GM18951 (cell line): Measurements from ENCODE around the gene CTSZ.

Experiments
- POLR2A ChIP-seq: IDR thresholded peaks from 4 replicates; pipeline ENCODE4 v1.6.1; 2011; ENCODE audit warnings: mild to moderate bottlenecking; ENCODE audit not compliant: insufficient read length, insufficient read depth; ENCODE audit errors: extremely low read depth
- in situ Hi-C: fragments of 300-500 bp; cut with MboI; formaldehyde crosslinking; loops from one replicate; pipeline ENCODE4 v1.12.0; 2022; ENCODE audit warnings: low sequenced_read_pairs, mixed read lengths, inconsistent platforms; ENCODE audit not compliant: unreplicated experiment

CTSZ gene

DNA sequence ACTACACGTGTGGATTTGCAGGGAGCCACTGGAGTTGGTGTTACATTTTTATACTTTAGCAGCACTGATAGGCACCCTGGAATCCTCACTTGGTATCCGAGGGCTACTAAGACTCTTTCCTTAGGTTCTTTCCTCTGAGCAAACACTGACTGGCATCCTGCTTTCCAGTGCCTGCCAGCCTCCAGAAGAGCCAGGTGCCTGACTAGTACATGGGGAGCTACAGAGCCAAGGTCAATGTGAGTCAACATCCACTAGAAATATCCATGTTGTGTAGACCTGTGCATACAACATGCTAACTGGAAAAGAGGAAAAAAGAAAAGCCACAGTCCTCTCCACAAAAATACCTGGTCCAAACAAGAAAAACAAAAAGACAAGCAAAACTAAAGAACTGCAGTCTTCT is 18.0 kb upstream of the CTSZ start:
- no peak for TF ChIP-seq POLR2A
- in situ Hi-C loops: no loop called here

DNA sequence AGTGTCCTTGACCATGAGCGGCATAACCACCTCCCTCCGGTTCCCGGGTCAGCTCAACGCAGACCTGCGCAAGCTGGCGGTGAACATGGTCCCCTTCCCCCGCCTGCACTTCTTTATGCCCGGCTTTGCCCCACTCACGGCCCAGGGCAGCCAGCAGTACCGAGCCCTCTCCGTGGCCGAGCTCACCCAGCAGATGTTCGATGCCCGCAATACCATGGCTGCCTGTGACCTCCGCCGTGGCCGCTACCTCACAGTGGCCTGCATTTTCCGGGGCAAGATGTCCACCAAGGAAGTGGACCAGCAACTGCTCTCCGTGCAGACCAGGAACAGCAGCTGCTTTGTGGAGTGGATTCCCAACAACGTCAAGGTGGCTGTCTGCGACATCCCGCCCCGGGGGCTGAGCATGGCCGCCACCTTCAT is 17.1 kb upstream of the CTSZ start:
- no peak for TF ChIP-seq POLR2A
- in situ Hi-C loops: no loop called here

DNA sequence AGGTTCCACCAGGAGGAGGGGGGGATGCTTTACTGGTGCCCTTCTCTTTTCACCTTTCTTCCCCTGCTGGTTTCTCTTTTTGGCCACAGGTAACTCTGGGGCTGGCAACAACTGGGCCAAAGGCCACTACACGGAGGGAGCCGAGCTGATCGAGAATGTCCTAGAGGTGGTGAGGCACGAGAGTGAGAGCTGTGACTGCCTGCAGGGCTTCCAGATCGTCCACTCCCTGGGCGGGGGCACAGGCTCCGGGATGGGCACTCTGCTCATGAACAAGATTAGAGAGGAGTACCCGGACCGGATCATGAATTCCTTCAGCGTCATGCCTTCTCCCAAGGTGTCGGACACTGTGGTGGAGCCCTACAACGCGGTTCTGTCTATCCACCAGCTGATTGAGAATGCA is 16.6 kb upstream of the CTSZ start:
- TF ChIP-seq POLR2A: no peak
- in situ Hi-C loops: no loop called here

DNA sequence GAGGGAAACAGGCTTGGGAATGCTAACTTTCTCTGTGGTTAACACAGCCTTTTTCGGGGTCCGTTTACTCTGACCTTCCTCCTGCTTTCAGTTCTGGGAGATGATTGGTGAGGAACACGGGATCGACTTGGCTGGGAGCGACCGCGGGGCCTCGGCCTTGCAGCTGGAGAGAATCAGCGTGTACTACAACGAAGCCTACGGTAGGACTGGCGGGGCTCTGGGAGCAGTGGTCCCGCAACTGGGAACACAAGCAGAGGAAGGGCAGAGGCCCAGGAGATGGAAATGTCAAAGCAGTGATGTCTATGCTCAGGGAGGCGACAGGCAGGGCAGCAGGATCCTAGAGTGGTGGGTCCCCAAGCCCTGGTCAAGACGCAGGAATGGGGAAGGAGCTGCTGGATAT is 15.7 kb upstream of the CTSZ start:
- no peak for TF ChIP-seq POLR2A
- in situ Hi-C loops: no loop called here

DNA sequence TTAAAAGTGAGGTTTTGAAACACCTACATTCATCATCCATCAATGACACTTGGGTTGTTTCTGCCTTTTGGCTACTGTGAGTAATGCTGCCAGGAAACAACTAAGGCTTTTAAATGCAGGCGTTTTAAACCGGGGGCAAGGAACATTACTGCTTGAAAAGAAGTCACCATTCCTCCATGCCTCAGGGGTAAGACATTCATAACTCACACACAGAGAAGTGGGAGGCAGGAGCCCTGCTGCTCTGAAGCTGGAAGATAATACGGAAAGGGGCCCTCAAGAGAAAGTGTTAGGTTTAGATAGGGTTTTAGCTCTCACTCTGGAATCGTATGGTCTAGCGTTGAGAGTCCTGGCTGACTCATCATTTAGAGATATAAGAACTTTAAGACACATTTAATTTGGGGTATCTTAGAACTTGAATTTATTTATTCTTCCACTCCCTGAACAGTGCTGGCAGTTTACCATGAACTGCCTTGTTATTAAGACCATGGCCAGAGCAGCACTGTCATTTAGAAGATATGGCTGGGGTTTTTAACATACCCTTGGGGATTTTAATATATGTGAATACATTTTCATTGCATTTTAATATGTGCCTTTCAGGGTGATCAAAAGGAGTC is 14.0 kb upstream of the CTSZ start:
- no peak for TF ChIP-seq POLR2A
- in situ Hi-C loops: no loop called here

DNA sequence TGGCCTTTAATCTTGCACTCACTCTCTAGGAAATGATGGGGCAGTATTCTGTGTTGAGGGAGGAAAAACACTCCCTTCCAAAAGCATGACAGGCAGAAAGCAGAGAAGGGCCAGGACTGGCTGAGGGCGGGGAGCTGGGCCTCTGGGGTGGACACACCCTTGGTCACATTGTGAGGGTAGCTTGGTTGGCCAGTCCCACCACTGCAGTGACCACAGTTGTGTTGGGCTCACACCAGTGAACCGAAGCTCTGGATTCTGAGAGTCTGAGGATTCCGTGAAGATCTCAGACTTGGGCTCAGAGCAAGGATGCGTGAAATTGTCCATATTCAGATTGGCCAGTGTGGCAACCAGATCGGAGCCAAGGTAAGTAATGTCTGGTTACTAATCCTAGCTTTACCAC is 12.2 kb upstream of the CTSZ start, which contains the start of gene TUBB1:
Gene TUBB1, plus strand, starts transcription at position 213 of the 400 bp plus-strand sequence. Its CDS starts 94 bp downstream, at position 307.
- in situ Hi-C loops: no loop called here
- TF ChIP-seq POLR2A: no peak

DNA sequence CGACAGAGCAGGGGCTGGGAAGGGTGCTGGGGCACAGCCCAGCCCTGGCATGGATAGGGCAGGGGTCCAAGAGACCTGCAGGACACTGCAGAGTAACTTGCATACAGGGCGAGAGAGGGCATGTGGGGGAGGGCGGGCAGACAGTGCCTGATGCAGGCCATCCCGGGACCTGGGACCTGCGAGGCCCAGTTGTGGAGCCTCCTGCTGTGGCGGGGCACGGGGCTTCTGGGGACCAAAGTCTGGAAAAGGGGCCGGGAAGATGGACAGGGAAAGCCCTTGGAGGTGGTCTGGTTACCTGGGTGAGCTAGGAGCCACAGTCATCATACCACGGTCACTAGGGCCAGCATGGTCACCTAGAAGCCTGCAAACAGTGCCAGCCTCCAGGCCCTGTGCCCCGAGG is 11.8 kb upstream of the CTSZ start:
- in situ Hi-C loops: no loop called here
- no peak for TF ChIP-seq POLR2A

DNA sequence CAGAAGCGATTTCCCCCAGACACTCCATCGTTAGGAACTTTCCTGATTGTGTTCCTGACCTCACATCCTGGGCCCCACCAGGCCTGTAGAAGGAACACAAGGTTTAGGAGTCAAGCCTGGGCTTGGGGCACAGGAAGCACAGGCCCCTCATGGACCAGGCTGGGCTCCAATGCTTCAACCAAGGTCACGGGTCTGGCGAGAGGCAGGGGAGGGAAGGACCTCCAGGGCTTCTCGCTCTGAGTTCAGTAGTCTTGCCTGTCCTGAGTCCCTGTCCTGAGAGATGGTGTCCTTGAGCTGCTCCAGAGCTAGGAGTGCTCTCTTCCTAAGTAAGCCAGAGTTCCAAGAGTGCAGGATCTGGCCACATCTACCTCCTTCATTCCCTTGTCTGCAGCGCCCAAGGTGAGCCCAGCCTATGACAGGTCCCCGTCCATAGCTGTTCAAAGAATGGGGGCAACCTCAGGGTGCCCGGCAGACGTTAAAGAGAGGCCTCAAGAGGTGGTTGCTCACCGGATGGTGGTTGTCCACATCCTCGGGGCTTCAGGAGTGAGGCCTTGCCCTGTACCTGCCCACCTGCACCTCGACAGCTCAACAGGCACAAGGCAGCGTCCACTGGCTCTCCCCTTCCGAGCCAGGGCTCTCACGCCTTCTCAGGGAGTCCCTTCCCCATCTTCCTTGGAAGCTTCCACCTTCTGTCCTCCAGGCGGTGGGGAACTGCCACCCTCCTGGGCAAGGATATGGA is 10.6 kb upstream of the CTSZ start:
- no peak for TF ChIP-seq POLR2A
- in situ Hi-C loops: no loop called here

DNA sequence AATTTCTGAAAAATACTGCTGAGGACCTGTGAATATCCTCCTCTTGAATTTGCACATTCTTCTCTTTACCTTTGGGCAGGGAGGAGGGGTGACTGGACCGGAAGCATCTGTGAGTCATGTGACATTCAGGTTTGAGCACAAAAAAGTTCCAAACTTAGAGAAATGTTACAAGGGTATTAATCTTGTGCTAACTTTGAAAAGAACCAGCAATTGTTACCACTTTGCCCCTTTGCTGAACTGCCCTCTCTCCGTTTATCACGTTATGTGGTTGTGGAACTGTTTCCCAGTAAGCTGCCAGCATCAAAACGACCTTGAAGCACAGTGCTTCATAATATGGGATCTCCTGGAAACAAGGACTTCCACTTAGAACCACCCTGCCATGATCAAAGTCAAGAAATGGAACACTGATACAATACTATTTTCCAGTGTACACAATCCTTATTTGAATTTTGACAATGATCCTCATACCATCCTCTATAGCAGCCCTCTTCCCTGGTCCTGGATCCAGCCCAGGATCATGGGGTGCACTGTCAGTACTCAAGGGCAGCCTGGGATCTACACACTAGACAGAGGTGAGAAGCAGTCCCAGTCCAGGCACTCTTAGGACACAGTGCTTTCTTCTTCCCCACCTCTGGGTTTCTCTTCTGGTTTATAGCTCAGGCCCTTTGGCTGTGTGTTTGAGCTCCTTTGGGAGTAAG is 9.9 kb upstream of the CTSZ start:
- in situ Hi-C loops: no loop called here
- no peak for TF ChIP-seq POLR2A

DNA sequence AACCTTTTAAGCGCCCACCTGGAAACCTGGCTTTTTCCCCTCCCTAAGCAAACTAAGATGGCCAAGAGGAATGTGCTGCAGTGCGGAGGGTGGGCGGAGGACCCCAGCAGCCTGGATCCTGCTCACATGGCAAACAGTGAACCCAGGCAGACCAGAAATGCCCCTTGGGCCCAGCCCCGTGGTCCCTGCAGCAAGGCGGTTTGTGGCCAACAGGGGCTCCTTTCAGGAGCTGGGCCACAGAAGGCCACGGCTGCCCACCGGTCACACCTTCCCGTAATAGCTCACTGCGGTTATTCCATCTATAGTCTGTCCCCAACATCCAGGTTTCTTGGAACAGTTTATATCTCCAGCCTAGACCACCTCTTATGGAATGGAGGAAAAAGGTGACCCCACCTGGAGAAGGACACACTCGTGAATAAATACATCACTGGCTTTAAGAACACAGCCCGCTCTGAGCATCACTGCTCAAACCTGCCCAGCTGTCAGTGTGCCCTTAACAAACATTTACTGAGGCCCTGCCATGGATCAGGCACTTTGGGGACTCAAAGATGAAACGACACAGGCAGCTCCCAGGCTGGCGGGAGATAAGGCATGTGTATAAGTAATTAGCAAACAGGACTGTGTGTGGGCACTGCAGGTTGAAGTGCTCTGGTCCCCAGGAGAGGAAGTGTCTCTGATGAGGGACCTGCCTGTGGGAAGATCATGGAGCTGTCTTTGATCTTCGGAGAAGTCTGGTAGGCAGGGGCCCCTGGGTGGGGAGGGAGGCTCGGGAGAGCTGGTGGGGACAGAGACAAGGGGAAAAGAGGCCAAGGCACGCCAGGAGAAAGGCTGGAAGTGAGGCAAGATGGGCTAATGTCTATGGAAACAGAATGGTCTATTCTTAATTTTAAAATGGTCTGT is 9.0 kb upstream of the CTSZ start:
- in situ Hi-C loops: no loop called here
- no peak for TF ChIP-seq POLR2A

DNA sequence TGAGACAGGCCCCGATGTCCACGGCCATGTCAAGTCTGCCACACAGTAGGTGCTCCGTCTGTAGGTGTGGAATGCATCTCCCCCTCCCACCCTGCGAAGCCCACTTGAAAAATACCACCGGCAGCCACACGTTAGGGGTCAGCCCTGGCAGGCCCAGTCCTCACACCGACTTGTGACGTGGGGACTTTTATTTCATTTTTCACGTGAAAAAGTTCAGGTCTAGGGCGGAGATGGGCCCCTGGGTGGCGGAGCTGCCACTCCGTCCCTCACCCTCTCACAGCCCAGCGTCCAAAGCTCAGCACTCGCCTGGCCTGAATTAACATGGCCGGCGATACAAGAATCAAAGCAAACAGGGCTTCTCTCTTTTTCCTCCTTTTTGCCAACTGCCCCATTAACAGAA is 8.4 kb upstream of the CTSZ start:
- TF ChIP-seq POLR2A: no peak
- in situ Hi-C loops: no loop called here

DNA sequence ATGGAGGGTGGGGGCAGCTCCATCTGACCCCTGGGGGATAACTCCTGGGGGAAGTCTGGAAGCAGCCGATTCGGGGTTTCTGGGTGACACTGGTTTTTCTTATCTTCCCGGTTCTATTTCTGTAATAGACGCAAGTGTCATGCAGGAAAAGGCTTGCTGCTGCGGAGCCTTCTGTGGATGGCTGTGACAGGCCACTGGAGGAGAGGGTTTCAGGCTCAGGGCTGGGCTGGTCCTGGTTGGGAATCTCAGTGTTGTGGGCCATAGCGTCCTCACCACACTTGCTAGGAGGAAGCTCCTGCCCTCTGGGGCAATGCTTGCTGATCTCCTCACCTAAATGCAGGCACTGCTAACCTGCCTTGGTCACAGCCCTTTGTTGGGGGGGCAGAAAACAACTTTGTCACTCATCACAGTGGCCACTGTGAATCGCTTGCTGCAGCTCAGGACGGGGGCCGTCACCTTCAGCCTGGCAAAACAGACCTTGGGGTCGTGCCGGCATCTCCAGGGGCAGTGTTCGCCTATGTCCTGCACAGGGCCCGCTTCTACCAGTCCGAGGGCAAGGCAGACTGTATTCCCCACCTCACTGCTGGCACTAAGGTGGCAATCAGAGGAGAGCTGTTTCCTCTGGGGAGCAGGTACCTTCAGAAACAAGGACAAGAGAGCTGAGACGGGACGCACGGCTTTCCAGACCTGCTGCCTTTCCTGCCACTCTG is 7.8 kb upstream of the CTSZ start:
- no peak for TF ChIP-seq POLR2A
- in situ Hi-C loops: no loop called here
